Glutamatergic neuron (in vitro differentiated cells): Measurements from ENCODE around the gene RAP2A. TPM values are rescaled to one million over a fixed set of nuclear protein-coding genes. Genes with fewer than 3 reads are reported as not detected.

Source experiments
- DNase-seq: peaks from one replicate; pipeline ENCODE4 v3.0.0; 2022
- H3K27ac Mint-ChIP-seq: one replicate; pipeline ENCODE4 v1.8.0; 2020; ENCODE audit warnings: mild to moderate bottlenecking, mixed read lengths, inconsistent platforms; ENCODE audit not compliant: unreplicated experiment
- H3K27me3 Mint-ChIP-seq: one replicate; pipeline ENCODE4 v1.8.0; 2020; ENCODE audit warnings: mild to moderate bottlenecking, moderate library complexity, mixed read lengths, inconsistent platforms; ENCODE audit not compliant: unreplicated experiment
- H3K36me3 Mint-ChIP-seq: one replicate; pipeline ENCODE4 v1.8.0; 2020; ENCODE audit warnings: mild to moderate bottlenecking, mixed read lengths, inconsistent platforms; ENCODE audit not compliant: unreplicated experiment
- H3K4me1 Mint-ChIP-seq: one replicate; pipeline ENCODE4 v1.8.0; 2020; ENCODE audit warnings: mild to moderate bottlenecking, low read depth, mixed read lengths, inconsistent platforms; ENCODE audit not compliant: unreplicated experiment
- H3K4me3 Mint-ChIP-seq: one replicate; pipeline ENCODE4 v1.8.0; 2020; ENCODE audit warnings: mild to moderate bottlenecking, mixed read lengths, inconsistent platforms; ENCODE audit not compliant: unreplicated experiment
- H3K9me3 Mint-ChIP-seq: one replicate; pipeline ENCODE4 v1.8.0; 2020; ENCODE audit warnings: mild to moderate bottlenecking, moderate library complexity, mixed read lengths, inconsistent platforms; ENCODE audit not compliant: unreplicated experiment
- long read RNA-seq: library from polyadenylated mRNA; unstranded; transcript quantifications from one replicate; pipeline ENCODE4 v2.0.0, GENCODE V29; 2020; ENCODE audit not compliant: unreplicated experiment
- total RNA-seq: library from RNA; stranded (reverse); fragmentation: NEBNext Ultra II Directional; extraction: Animal tissue kit (Norgen Biotek cat#: 25700); gene quantifications from one replicate; pipeline ENCODE4 v1.2.1, GENCODE V29; 2021; ENCODE audit not compliant: unreplicated experiment
- TF ChIP-seq, protein P1 (sequence below): fragments of 200-600 bp; sonication (generic); IDR thresholded peaks from one replicate; pipeline ENCODE4 v1.5.0; 2021; ENCODE audit not compliant: partially characterized antibody, unreplicated experiment

The RAP2A gene
- 51.2 TPM for total RNA-seq
- long read RNA-seq, partial matches to known transcripts: 0 of 1 reads
- long read RNA-seq, other reads (novel, unspliced or antisense): 1 of 1 reads

DNA sequence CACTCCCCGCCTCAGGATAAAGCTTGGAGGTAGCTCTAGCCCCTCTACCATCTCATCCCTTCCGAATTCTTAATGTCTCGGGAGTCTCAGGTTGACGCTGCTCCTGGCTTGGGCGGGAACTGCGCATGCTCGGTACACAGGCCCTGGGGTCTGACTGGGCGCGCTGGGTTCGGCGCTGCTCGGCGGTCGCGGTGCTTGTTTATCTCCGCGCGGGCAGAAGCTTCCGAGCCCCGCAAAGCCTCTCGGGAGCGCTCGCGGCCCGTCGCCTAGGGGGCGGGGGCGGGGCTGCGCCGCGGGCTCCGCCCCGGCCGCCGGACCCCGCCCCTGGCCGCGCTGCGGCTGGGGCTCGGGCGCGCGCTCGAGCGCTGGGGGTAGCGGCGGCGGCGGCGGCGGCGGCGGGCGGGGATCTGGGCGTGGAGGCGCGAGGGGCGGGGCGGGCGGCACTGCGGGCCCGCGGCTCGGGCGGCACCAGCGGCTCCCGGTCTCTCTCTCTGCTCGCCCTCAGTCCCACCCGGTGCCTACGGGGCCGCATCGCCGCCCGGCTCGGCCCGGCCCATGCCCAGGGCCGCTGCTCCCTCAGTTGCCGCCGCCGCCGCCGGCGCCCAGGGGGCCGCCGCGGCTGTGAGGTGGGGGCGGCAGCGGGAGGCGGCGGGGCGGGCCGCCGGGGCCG is at the start of gene RAP2A:
Gene RAP2A (plus strand): TSS at position 443 of the 670 bp plus-strand sequence. CDS start 302 bp downstream, outside the sequence.
- H3K4me1 Mint-ChIP-seq: peaks cover 20% of the 10 kb centered on the region
- H3K4me3 Mint-ChIP-seq: peak within 1 kb of the TSS; percentile 99
- peaks cover 9% of the 10 kb centered on the region for H3K27me3 Mint-ChIP-seq
- DNase-seq: peak; percentile 96
- peaks cover 15% of the 10 kb centered on the region for H3K9me3 Mint-ChIP-seq
- peak within 1 kb of the TSS; percentile 95 for H3K27ac Mint-ChIP-seq
- no peaks in the 10 kb centered on the region for H3K36me3 Mint-ChIP-seq
- TF ChIP-seq, protein P1, sequence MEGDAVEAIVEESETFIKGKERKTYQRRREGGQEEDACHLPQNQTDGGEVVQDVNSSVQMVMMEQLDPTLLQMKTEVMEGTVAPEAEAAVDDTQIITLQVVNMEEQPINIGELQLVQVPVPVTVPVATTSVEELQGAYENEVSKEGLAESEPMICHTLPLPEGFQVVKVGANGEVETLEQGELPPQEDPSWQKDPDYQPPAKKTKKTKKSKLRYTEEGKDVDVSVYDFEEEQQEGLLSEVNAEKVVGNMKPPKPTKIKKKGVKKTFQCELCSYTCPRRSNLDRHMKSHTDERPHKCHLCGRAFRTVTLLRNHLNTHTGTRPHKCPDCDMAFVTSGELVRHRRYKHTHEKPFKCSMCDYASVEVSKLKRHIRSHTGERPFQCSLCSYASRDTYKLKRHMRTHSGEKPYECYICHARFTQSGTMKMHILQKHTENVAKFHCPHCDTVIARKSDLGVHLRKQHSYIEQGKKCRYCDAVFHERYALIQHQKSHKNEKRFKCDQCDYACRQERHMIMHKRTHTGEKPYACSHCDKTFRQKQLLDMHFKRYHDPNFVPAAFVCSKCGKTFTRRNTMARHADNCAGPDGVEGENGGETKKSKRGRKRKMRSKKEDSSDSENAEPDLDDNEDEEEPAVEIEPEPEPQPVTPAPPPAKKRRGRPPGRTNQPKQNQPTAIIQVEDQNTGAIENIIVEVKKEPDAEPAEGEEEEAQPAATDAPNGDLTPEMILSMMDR: no peak

DNA sequence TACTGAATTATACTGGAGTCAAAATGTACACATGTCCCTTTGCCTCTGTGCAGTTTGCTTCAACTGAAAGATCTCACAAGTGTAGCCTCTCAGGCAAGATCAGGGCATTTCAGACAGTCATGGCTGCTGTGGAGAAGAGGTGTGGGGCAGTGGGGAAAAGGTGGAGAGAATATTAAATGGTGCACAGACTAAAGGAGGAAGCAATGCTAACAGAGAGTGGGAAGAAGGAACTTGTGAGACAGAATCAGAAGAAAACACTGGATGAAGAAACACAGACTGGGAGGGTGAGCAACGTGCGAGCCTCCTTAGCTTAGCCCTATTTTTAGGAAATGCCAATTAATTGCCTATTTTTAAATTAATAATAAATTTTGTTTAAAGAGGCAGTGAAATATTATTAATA is 49.6 kb upstream of the RAP2A start:
- Mint-ChIP-seq H3K9me3 (no peaks in the 10 kb centered on the region), H3K36me3 (no peaks in the 10 kb centered on the region), H3K27ac (no peak overlapping the region), H3K27me3 (peaks cover 2% of the 10 kb centered on the region), H3K4me3 (no peak overlapping the region), H3K4me1 (peaks cover 4% of the 10 kb centered on the region)
- DNase-seq: no peak
- TF ChIP-seq, protein P1: no peak

DNA sequence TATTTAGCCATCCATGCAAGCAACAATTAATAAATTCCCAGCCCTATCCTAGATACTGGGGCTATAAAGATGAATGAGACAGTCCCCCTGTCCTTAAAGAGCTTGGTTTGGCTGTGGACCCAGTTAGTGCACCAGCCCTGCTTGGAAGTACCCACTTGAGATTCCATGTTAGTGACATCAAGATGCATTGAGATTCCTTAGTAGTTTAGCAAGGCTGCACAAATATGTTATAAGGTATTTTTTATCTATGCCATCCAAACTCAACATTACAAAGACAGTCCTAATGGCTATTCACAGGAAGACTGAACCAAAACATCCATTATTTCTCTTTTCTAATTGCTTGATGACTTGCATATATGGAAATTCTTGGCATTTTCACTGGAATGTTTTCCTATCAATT is 48.8 kb upstream of the RAP2A start:
- TF ChIP-seq, protein P1: no peak
- Mint-ChIP-seq H3K27ac (no peak overlapping the region), H3K27me3 (no peaks in the 10 kb centered on the region), H3K9me3 (no peaks in the 10 kb centered on the region), H3K36me3 (no peaks in the 10 kb centered on the region), H3K4me1 (peaks cover 4% of the 10 kb centered on the region), H3K4me3 (no peak overlapping the region)
- no peak for DNase-seq

DNA sequence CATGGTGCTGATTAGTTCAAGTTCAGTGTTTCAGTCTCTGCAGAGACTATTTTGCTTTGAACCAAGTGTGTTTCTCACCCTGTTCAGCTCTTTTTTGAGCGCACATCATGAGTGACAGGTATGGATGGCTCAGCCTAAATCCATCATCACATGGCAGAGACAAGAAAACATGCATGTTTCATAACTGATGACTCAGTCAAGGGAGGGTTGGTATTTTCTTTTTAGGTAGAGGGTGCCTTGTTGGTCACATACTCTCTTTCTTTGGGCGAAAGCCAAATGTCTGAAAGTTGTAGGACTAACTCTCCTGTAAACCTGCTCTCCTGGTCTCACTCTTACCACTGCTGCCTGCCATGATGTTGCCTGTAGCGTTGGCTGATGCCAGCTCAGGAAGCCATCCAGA is 48.1 kb upstream of the RAP2A start:
- Mint-ChIP-seq H3K9me3 (no peaks in the 10 kb centered on the region), H3K27me3 (no peaks in the 10 kb centered on the region), H3K36me3 (no peaks in the 10 kb centered on the region), H3K4me3 (no peak overlapping the region), H3K27ac (no peak overlapping the region), H3K4me1 (peaks cover 4% of the 10 kb centered on the region)
- no peak for DNase-seq
- TF ChIP-seq, protein P1: no peak

DNA sequence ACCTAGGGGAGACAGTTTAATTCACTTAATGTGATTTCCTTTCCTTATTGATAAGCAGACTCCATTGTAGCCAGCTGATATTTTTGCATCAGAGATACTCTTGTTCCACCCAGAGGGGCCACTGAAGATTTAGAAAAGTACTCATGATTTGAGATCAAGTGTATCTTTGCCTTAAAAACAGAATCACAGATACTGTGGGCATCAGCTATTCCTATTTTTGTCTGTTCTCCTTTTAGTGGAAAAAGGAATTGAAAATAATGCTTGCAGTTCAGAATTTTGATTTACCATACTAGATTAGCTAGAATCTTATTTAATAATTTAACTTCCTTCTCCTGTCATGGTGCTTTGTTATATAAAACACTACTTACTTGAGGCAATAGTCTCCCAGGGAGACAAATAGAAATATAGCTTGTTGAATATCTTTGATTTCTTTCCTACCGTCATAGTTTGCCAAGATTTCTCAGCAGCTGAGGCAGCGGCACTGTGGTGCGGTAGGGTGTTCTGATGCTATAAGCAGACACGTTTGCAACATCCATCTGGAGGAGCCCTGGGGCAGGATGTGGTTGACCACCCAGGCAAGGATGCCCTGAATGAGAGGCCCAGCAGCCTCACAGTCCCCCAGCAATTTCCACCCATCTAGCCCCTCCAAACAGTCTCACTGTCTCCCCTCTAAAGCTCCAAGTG is 47.0 kb upstream of the RAP2A start:
- H3K36me3 Mint-ChIP-seq: no peaks in the 10 kb centered on the region
- DNase-seq: no peak
- H3K4me3 Mint-ChIP-seq: no peak overlapping the region
- no peaks in the 10 kb centered on the region for H3K9me3 Mint-ChIP-seq
- TF ChIP-seq, protein P1: no peak
- H3K27ac Mint-ChIP-seq: no peak overlapping the region
- H3K4me1 Mint-ChIP-seq: peaks cover 4% of the 10 kb centered on the region
- H3K27me3 Mint-ChIP-seq: no peaks in the 10 kb centered on the region
